AG09319 (cell line): Measurements from ENCODE around the gene FAM20C.

Experiments used
- DNase-seq: peaks from one replicate; pipeline ENCODE4 v3.0.0-alpha.2; 2010; ENCODE audit warnings: low read depth; ENCODE audit errors: extremely low read depth
- CTCF ChIP-seq: IDR thresholded peaks from 2 replicates; pipeline ENCODE4 v1.5.1; 2011; ENCODE audit warnings: low read depth, mild to moderate bottlenecking, inconsistent platforms, low read length, moderate library complexity

The FAM20C gene

GRCh38 chr7:252981-253380 lies 60.6 kb downstream of the FAM20C start:
- no peak for TF ChIP-seq CTCF
- DNase-seq: no peak

- no peak for TF ChIP-seq CTCF
- no peak for DNase-seq
Observed at GRCh38 chr7:253581-254336, 61.4 kb downstream of the FAM20C start.

- TF ChIP-seq CTCF: no peak
- DNase-seq: no peak
Observed at GRCh38 chr7:254337-255037, 62.1 kb downstream of the FAM20C start.

- no peak for TF ChIP-seq CTCF
- DNase-seq: no peak
Observed at GRCh38 chr7:255038-255435, 62.7 kb downstream of the FAM20C start.

GRCh38 chr7:255721-256361 lies 63.5 kb downstream of the FAM20C start:
- DNase-seq: no peak
- TF ChIP-seq CTCF: no peak

GRCh38 chr7:256461-256940 lies 64.1 kb downstream of the FAM20C start:
- DNase-seq: no peak
- TF ChIP-seq CTCF: no peak
